GM19351 (cell line): ENCODE measurements around the gene TMEM183A.

Source experiments
- ATAC-seq: cut with Tn5 transposase; IDR thresholded peaks from one replicate; pipeline ENCODE4 v1.9.1; 2021; ENCODE audit warnings: mild to moderate bottlenecking, moderate library complexity; ENCODE audit not compliant: unreplicated experiment

Gene TMEM183A

DNA sequence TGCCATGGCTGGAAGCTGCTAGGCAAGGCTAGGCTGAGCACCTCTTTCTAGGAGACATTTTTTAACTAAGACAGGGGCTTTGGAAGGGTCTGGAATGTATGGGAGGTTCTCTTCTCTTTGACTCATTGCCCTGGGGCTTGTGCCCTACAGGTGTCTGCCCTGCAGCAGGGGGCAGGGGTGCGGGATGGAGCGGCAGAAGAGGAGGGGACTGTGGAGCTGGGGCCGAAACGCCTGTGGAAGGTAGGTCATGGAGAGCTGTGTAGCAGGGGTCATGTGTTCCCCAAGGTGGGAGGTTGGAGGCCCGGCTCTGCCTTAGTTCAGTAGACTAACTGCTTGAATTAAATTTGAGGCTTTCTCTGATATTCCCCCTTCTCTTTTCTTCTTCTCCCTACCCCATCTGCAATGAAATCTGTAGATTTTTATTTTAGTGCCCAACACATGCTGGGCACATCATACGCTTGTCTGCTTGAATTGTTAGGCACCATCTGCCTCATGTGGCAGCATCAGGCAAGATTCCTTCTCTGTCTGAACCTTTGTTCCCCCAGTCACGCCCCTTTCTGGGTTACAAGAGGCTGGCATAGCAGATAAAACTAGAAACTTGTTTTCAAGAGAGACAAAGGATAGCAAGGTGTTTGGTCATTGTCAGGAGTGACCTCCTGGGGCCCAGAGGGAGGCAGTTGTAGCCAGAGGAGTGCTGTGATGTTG is 37.5 kb downstream of the TMEM183A start:
- no peak for ATAC-seq

DNA sequence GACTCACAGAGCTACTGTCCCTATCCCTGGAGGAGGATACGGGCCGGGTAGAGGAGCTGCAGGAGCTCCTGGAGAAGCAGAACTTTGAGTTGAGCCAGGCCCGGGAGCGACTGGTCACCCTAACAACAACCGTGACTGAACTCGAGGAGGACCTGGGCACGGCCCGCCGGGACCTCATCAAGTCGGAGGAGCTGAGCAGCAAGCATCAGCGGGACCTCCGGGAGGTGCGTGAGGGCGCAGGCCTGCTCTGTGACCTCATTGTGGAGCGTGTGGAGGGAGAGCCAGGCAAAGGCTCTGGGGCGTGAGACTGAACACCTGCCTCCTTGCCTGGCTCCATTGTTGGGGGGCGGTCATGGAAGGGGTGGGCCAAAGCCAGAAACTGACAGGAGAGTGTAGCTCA is 38.2 kb downstream of the TMEM183A start:
- no peak for ATAC-seq

- ATAC-seq = no peak
Observed at GRCh38 chr1:203045821-203046594, 38.8 kb downstream of the TMEM183A start.

- ATAC-seq = no peak
Observed at GRCh38 chr1:203046984-203047630, 39.9 kb downstream of the TMEM183A start.

GRCh38 chr1:203048086-203048485 is 40.9 kb downstream of the TMEM183A start:
- ATAC-seq = no peak

DNA sequence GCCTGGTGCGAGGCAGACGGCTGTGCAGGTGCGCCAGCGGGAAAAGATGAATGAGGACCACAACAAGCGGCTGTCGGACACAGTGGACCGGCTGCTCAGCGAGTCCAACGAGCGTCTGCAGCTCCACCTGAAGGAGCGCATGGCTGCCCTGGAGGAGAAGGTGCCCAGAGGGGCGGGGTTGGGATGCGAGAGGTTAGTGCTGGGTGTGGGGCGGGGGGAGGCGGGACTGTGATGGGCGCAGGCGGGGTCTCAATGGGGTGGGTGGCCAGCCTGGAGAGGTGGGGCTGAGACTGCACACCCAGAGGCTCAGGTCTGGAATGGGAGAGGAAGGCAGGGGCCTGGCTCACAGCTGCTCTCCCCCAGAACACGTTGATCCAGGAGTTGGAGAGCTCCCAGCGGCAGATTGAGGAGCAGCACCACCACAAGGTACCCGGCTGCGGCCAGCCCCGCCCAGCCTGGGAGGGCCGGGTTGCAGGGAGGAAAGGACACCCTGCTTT is 41.4 kb downstream of the TMEM183A start:
- no peak for ATAC-seq

- no peak for ATAC-seq
Observed at GRCh38 chr1:203049077-203049476, 41.9 kb downstream of the TMEM183A start.

GRCh38 chr1:203049576-203050180 is 42.5 kb downstream of the TMEM183A start:
- ATAC-seq = no peak

DNA sequence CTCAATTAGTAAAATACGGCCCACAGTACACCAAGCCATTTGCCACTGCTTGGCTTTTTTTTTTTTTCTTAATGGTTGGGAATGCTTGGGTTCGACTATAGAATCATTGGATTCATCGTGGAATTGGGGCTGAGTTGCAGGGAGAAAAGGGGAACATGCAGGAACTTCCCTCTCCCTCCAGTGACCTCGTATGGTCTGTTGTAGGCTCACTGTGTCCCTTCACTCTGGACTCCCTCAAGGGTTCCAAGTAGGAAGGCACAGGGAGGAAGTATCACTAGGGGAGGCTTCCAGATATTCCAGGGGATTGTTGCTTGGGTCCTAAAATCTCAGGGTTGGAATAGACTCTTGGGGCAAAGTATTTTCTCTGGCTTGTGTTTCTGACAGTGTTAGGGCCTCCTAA is 43.7 kb downstream of the TMEM183A start:
- no peak for ATAC-seq

DNA sequence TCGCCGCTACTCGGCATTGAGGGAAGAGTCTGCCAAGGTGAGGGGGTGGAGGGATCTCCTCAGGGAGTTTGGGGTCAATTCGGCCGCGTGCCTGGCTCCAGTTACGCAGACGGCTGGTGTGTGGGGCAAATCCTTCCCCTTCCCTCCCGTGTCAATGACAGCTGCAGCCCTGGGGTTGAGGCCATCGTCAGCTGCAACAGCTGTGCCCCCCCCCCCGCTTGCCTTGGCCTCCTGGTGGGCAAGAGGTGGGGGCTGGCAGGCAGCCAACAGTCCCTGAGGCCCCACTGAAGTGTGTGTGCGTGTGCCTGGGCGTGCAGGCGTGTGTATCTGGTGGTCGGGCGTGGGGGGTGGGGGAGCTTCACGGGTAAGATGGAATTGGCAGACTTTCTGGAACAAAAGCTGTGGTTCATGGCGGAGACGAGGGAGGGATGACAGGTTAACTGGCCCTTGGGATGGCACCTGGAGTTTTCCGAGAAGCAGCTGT is 44.7 kb downstream of the TMEM183A start:
- ATAC-seq = no peak

DNA sequence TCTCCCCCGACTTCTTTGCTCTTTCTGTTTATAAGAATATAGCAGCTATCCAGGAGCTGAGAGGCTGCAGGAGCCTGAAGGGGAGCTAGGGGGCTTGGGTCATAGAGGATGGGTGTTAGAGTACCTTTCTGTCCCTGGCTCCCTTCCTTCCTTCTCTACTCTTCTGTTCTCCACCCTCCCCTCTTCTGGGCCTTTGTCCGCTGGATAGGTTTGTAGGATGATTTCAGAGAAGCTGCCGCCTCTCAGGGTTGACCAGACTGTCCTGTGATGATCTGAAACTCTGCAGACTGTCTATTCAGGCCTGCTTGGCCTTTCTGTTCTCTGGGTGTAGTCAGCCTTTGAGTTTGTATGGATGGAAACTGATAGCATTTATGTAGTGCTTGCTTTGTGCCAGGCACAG is 45.4 kb downstream of the TMEM183A start:
- ATAC-seq = no peak

DNA sequence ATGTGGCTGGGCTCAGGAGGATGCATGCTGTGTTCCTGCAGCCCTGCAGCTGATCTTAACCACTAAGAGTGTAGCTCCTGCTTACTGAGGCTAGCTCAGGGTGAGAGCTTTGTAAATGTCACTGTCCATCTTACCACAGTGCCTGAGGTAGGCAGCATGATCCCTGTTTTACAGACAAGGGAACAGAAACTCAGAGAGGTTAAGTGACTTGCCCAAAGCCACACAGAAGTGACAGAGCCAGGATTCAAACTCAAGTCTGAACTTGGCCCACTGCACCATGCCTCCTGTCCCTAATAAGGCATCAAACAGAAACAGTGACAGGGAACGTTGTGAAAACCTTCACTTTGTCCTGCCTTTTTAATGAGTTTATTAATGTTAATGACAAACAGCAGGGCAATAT is 47.0 kb downstream of the TMEM183A start:
- ATAC-seq = no peak

GRCh38 chr1:203054642-203055041 is 47.5 kb downstream of the TMEM183A start:
- no peak for ATAC-seq

- ATAC-seq = no peak
Observed at GRCh38 chr1:203055161-203055799, 48.1 kb downstream of the TMEM183A start.

- no peak for ATAC-seq
Observed at GRCh38 chr1:203056012-203056411, 48.8 kb downstream of the TMEM183A start.

- no peak for ATAC-seq
Observed at GRCh38 chr1:203056516-203056915, 49.3 kb downstream of the TMEM183A start.

DNA sequence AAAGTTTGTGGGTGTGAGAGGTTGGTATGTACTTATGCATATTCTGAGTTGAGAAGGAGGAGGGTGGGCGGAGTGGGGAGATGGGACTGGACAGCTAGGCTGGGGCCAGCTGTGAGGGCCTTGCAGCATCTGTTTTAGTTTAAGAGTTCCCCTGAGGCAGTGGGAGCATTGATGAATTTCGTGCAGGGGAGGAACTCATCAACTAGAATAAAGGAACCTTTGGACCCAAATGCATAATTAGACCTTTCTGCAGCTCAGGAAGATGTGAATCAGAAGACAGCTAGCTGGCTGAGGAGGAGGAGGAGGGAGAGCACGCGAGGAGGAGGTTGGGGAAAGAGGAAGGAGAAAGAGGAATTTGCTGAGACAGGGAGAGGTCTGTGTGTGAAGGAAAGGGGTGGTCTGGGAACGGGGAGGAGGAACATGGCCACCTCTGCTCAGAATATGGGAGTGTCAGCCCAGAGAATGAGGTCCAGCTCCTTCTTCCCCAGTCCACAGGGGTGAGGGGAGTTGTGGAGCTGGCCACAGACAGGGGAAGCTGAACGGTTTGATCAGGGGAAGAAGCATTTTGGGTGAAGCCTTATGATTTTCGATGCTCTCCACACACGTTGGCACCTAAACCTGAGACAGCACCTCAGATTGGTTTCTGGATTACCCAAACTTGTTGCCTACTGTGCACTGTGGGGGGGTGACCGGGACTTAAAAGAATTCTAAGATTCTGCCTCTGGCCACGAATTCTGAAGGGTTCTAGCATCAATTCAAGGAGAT is 50.9 kb downstream of the TMEM183A start:
- ATAC-seq = no peak

GRCh38 chr1:203058676-203058935 is 51.4 kb downstream of the TMEM183A start:
- no peak for ATAC-seq

- ATAC-seq = no peak
Observed at GRCh38 chr1:203059485-203059884, 52.3 kb downstream of the TMEM183A start.

GRCh38 chr1:203060115-203060514 is 52.9 kb downstream of the TMEM183A start:
- ATAC-seq = no peak
